Suprapubic skin (tissue), 4 donors: ENCODE data around the gene RETN. TPM values are rescaled to one million over a fixed set of nuclear protein-coding genes. Genes with fewer than 3 reads are reported as not detected.

Source experiments
- DNase-seq, 2 donors: peaks; one replicate each; pipeline ENCODE4 v3.0.0-alpha.2; 2019; ENCODE audit warnings: low spot score in 2 of 2
- H3K27ac ChIP-seq: fragments of 200-600 bp; sonication (generic); one replicate; pipeline ENCODE4 v1.5.1; 2019
- H3K27me3 ChIP-seq: fragments of 200-600 bp; sonication (generic); one replicate; pipeline ENCODE4 v1.5.1; 2019
- H3K36me3 ChIP-seq: fragments of 200-600 bp; sonication (generic); one replicate; pipeline ENCODE4 v1.5.1; 2019
- H3K4me1 ChIP-seq: fragments of 200-600 bp; sonication (generic); one replicate; pipeline ENCODE4 v1.5.1; 2019
- H3K4me3 ChIP-seq: fragments of 200-600 bp; sonication (generic); one replicate; pipeline ENCODE4 v1.5.1; 2019; ENCODE audit warnings: mild to moderate bottlenecking
- H3K9me3 ChIP-seq: fragments of 200-600 bp; sonication (generic); one replicate; pipeline ENCODE4 v1.5.1; 2019
- EP300 ChIP-seq: sonication (generic); formaldehyde crosslinking; IDR thresholded peaks from one replicate; pipeline ENCODE4 v1.6.1; 2017; ENCODE audit warnings: antibody characterized with exemption
- POLR2A ChIP-seq, 2 donors: fragments of 450-650 bp; IDR thresholded peaks; one replicate each; pipeline ENCODE4 v1.6.1; 2017; ENCODE audit warnings: antibody characterized with exemption in 2 of 2, mild to moderate bottlenecking in 2 of 2, moderate library complexity in 2 of 2
- POLR2AphosphoS5 ChIP-seq, 3 donors: sonication (generic); formaldehyde crosslinking; IDR thresholded peaks; one replicate each; pipeline ENCODE4 v1.6.1; 2017; ENCODE audit warnings: antibody characterized with exemption in 3 of 3
- WGBS: methylation state at CpG from one replicate; pipeline ENCODE4 v1.1.5; 2018; 5-methylcytosine and 5-hydroxymethylcytosine counted together
- total RNA-seq, 4 donors: library from RNA; depleted of rRNA; stranded (reverse); fragments of >200 nt; gene quantifications; one replicate each; pipeline ENCODE4 v1.1.0, GENCODE V29; 2016
- TF ChIP-seq, protein P1 (sequence below), 2 donors: fragments of 200-600 bp in 1 of 2; fragments of 450-650 bp in 1 of 2; sonication (generic) in 1 of 2; IDR thresholded peaks; one replicate each; pipeline ENCODE4 v1.5.1; 2016 to 2019; ENCODE audit warnings: antibody characterized with exemption in 2 of 2, mild to moderate bottlenecking in 1 of 2, moderate library complexity in 1 of 2

Gene RETN
- total RNA-seq, 4 donors from 2014 or later, result not detected

DNA sequence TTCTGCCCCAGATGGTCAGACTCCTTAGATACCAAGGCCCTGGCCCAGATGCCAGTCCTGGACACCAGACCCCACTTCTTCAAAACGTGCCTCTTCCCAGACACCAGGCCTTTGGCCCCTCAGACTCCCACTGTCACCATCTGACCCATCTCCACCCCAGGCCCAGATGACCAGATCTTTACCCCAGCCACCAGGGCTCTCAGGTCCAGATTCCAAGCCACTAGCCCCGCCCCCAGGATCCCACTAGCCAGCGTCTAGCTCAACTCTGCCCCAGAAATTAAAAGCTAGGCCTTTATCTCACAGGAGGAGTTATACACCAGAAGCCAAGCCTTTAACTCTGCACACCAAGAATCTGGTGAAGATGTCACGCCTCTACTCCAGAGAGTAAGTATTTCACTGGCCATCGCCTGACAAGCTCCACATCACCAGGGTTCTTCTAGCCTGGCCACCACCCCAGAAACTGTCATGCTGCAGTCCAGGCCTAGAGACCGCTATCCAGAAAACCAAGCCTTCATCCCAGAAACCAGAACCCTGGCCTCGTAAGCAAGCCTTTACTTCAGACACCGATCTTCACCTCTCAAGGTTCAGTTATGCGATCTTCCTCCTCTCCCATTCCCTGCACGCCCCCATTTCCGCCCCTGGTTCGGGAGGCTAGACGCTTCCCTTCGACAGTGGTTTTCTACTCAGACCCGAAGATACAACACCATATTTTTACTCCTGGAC lies 40.1 kb upstream of the RETN start:
- Histone ChIP-seq H3K4me3 (peak overlapping the region; percentile 87), H3K9me3 (no peaks in the 10 kb centered on the region), H3K27me3 (no peaks in the 10 kb centered on the region), H3K36me3 (peaks cover 38% of the 10 kb centered on the region), H3K4me1 (peaks cover 34% of the 10 kb centered on the region), H3K27ac (peak overlapping the region; percentile 82)
- no peak for DNase-seq
- TF ChIP-seq, protein P1, sequence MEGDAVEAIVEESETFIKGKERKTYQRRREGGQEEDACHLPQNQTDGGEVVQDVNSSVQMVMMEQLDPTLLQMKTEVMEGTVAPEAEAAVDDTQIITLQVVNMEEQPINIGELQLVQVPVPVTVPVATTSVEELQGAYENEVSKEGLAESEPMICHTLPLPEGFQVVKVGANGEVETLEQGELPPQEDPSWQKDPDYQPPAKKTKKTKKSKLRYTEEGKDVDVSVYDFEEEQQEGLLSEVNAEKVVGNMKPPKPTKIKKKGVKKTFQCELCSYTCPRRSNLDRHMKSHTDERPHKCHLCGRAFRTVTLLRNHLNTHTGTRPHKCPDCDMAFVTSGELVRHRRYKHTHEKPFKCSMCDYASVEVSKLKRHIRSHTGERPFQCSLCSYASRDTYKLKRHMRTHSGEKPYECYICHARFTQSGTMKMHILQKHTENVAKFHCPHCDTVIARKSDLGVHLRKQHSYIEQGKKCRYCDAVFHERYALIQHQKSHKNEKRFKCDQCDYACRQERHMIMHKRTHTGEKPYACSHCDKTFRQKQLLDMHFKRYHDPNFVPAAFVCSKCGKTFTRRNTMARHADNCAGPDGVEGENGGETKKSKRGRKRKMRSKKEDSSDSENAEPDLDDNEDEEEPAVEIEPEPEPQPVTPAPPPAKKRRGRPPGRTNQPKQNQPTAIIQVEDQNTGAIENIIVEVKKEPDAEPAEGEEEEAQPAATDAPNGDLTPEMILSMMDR (IDR thresholded peaks at IDR 0.05), result no peak
- TF ChIP-seq POLR2A (IDR thresholded peaks at IDR 0.05) (no peak), EP300 (no peak), POLR2AphosphoS5 (IDR thresholded peaks at IDR 0.05) (no peak)
- 6% methylated on average over 13 of the region's 15 CpGs for WGBS

DNA sequence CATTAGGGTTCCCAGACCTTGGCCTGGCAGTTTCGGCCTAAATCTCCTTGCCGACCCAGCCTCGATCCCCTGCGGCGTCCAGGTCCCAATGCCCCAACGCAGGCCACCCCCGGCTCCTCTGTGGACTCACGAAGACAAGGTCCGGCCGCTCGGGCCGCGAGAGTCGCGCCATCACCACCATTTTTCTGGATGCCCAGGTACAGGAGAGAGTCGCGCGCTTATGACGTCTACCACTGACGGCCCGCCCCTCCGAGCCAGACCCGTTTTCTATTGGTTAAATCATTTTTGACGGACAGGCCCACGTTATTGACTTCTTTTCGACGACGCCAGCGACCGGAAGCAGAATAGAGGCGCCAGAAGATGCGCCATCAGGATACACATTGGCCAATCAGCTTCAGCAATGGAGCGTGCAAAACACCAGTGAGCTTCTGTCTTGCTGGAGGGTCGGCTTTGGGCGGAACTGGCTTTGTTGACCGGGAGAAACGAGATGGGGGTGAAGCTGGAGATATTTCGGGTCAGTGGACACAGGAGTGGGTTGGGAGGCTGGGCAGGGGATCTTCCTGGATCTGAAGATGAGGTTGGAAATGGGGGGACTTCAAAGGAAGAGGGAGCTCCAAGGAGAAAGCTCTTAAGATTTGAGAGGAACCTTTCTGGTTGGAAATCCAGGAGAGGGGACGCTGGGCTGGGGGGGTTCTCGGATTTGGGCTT lies 39.3 kb upstream of the RETN start, which contains the start of the genes PET100 and XAB2:
PET100 (plus strand) TSS at position 447 of the 708 bp plus-strand sequence; CDS start at position 488, 41 bp downstream.
XAB2 (minus strand) TSS at position 199 of the 708 bp plus-strand sequence; CDS start at position 181, 18 bp downstream.
- under 1% methylated on average over 32 of the region's 40 CpGs for WGBS
- peak; percentile 98 to 99 for DNase-seq
- peak within 1 kb of the TSS; percentile 87 for H3K4me3 ChIP-seq
- no peaks in the 10 kb centered on the region for H3K27me3 ChIP-seq
- H3K27ac ChIP-seq, result peak within 1 kb of the TSS; percentile 82
- H3K4me1 ChIP-seq, result peaks cover 34% of the 10 kb centered on the region
- H3K36me3 ChIP-seq, result peaks cover 30% of the 10 kb centered on the region
- no peak for TF ChIP-seq EP300
- TF ChIP-seq POLR2AphosphoS5 (IDR thresholded peaks at IDR 0.05), result peak; percentile 29 to 82 (median 33)
- TF ChIP-seq POLR2A (IDR thresholded peaks at IDR 0.05), result peak in 1 of 2 donors; percentile 49
- no peaks in the 10 kb centered on the region for H3K9me3 ChIP-seq

DNA sequence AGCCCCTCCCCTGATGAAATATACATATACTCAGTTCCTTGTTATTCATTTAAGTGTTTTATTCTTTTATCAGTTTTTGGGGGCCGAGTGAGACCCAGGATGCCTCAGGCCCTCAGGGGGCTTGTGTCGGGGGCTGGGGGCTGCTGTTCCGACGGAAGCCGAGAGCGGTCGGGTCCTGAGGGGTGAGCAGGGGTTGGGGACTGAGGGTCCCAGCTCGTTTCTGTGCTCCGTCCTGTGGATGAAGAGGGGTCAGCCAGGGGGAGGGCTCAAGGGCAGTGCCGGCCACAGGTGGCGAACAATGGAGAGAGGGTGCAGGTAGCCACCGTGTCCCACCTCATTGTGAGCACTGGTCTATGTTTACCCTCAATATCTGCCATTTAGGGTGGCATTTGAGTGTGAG lies 37.3 kb upstream of the RETN start:
- Histone ChIP-seq H3K4me3 (no peak overlapping the region), H3K36me3 (peaks cover 15% of the 10 kb centered on the region), H3K27me3 (peaks cover 5% of the 10 kb centered on the region), H3K9me3 (no peaks in the 10 kb centered on the region), H3K27ac (no peak overlapping the region), H3K4me1 (peaks cover 42% of the 10 kb centered on the region)
- TF ChIP-seq POLR2A (IDR thresholded peaks at IDR 0.05) (no peak), EP300 (no peak), POLR2AphosphoS5 (IDR thresholded peaks at IDR 0.05) (no peak)
- DNase-seq, result no peak
- 88% methylated on average over 12 of the region's 12 CpGs for WGBS

DNA sequence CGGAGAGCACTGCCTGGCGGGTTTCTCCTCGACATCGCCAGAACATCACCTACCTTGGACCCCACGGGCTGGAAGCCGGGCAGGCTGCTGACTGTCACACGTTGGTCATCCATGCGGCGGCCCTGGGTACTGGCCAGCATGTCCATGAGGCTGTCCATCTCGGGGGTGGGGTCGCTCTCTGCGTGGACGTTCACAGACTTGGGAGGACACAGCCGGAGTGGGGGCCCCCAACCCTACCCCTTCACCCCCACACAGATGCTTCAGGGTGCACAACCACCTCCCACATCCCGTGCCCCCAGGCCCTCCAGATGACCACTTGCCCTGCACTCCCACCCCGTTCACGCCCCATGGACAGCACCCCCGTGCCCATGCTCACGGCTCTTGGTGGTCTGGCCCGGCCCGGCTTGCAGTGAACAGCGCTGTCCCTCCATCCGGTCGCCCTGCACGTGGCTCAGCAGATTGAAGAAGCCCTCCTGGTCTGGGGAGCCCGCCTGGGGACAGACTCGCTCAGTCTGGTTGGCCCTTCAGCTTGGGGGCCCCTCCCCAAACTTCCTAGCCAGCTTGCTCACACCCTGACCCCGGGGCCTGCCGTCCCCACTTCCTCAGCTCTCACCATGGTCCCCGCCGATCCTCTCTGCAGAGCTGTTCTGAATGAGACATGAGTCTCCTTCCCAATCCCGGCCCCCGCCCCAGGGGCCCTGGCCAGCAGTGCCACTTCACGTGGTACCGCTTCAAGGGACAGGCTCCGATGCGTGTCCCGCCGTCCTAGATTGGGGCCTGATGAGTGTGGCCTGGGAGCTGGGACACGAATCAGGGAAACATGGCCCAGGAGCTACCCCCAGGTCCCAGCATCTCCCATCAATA lies 36.3 kb upstream of the RETN start:
- no peak for TF ChIP-seq EP300
- TF ChIP-seq POLR2A (IDR thresholded peaks at IDR 0.05), result no peak
- TF ChIP-seq POLR2AphosphoS5 (IDR thresholded peaks at IDR 0.05), result no peak
- TF ChIP-seq, protein P1 (IDR thresholded peaks at IDR 0.05), result no peak
- H3K27me3 ChIP-seq, result peaks cover 13% of the 10 kb centered on the region
- no peak overlapping the region for H3K27ac ChIP-seq
- H3K9me3 ChIP-seq, result no peaks in the 10 kb centered on the region
- peaks cover 45% of the 10 kb centered on the region for H3K4me1 ChIP-seq
- DNase-seq, result no peak
- 88% methylated on average over 19 of the region's 40 CpGs for WGBS
- H3K36me3 ChIP-seq, result peaks cover 11% of the 10 kb centered on the region
- H3K4me3 ChIP-seq, result no peak overlapping the region

DNA sequence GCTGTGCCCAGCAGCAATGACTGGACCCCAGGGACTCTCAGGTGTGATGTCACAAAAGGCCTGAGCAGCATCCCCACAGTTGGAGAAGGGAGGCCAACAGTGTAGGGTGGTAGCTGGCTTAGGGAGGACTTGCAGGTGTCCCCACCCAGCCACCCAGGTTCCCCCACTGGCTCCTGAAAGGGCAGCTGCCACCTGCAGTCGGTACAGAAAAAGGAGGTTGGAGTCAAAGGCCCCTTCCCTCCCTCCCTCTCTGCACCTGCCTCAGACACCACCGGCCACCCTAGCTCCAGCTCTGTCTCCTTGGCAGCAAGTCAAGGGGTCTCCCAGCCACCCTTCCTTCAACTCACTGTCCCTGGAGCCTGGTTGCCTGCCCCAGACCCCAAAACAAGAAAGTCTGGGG lies 35.2 kb upstream of the RETN start, which contains the start of gene PCP2:
PCP2 (minus strand) TSS at position 22 of the 400 bp plus-strand sequence. CDS start 262 bp downstream, outside the sequence.
- peaks cover 18% of the 10 kb centered on the region for H3K27me3 ChIP-seq
- TF ChIP-seq, protein P1 (IDR thresholded peaks at IDR 0.05), result no peak
- TF ChIP-seq POLR2AphosphoS5 (IDR thresholded peaks at IDR 0.05) (no peak), EP300 (no peak), POLR2A (IDR thresholded peaks at IDR 0.05) (no peak)
- DNase-seq, result no peak
- H3K36me3 ChIP-seq, result peaks cover 11% of the 10 kb centered on the region
- peaks cover 39% of the 10 kb centered on the region for H3K4me1 ChIP-seq
- no peaks in the 10 kb centered on the region for H3K9me3 ChIP-seq
- 80% methylated on average over 1 of the region's 2 CpGs for WGBS
- H3K27ac ChIP-seq, result no peak within 1 kb of the TSS
- H3K4me3 ChIP-seq, result no peak within 1 kb of the TSS
